Measurements from ENCODE around the gene GLCE. TPM values are rescaled to one million over a fixed set of nuclear protein-coding genes. Genes with fewer than 3 reads are reported as not detected.

The GLCE gene
- total and polyA plus RNA-seq, 10 donors: 2.8 to 13.3 (median 8.9) TPM

- Histone ChIP-seq H3K27me3 (replicated peaks in 1 of 7) (peaks cover 0 to 30% (median 0%) of the 10 kb centered on the region in 7 donors), H3K4me3 (no peak overlapping the region), H3K27ac (no peak overlapping the region), H3K9me3 (no peaks in the 10 kb centered on the region), H3K4me1 (peaks cover 0 to 15% (median 0%) of the 10 kb centered on the region in 6 donors), H3K36me3 (no peaks in the 10 kb centered on the region)
- no peak for DNase-seq
- intact Hi-C loops (cut with DNase I; ENCODE audit: low total_unique reads): no loop called here
- WGBS, 5 donors: 56 to 64% (median 59%) methylated on average over 6 of the region's 6 CpGs
- TF ChIP-seq CTCF (IDR thresholded peaks at IDR 0.05 in 8 of 11, conservative IDR thresholded peaks at IDR 0.05 in 3 of 11): no peak
- TF ChIP-seq POLR2AphosphoS5 (IDR thresholded peaks at IDR 0.05): no peak
- TF ChIP-seq POLR2A (IDR thresholded peaks at IDR 0.05): no peak
Observed at GRCh38 chr15:69314131-69314530, 153.7 kb downstream of the GLCE start.

- no peak for DNase-seq
- 86 to 100% (median 90%) methylated on average over 3 to 8 of the region's 8 CpGs for WGBS, 5 donors
- TF ChIP-seq POLR2AphosphoS5 (IDR thresholded peaks at IDR 0.05) (no peak), CTCF (IDR thresholded peaks at IDR 0.05 in 8 of 11, conservative IDR thresholded peaks at IDR 0.05 in 3 of 11) (no peak), POLR2A (IDR thresholded peaks at IDR 0.05) (no peak)
Observed at GRCh38 chr15:69314736-69315135, 154.3 kb downstream of the GLCE start.

DNA sequence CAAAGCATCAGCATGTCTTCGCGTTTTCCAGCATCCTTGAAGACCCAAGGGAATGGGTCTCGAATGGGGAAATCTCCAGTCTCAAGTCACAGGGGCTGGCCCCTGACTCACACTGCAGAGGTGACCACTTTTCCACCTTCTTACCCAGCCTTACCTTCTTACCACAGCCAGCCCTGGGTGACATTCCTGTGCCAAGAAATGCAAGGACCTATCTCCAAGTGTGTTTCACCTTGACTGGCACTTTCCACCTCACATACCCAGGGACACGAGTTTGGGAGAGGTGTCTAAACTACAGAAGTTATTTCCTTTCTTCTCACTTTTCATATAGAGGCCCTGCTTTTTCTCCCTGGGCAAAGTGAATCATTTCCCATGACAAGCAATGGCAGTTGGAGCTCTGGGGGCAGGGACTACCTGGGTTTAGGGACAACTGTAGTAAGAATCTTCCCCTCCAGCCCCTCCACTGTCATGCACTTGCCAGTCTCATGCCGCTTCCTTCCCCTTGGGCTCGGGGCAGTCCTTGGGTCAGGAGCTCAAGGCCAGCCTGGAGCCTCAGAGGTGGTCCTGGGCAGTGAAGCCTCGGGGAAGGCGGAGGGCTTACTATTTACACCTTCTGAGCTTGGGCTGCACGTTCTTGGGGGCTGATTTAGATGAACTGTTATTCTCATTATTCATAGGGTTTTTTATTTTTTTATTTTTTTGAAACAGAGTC is 155.1 kb downstream of the GLCE start:
- H3K27me3 ChIP-seq (replicated peaks in 1 of 7): peaks cover 0 to 36% (median 0%) of the 10 kb centered on the region in 7 donors
- peaks cover 0 to 15% (median 0%) of the 10 kb centered on the region in 6 donors for H3K4me1 ChIP-seq
- H3K27ac ChIP-seq: no peak overlapping the region
- intact Hi-C loops (cut with DNase I; ENCODE audit: low total_unique reads): no loop called here
- H3K4me3 ChIP-seq: no peak overlapping the region
- TF ChIP-seq POLR2A (IDR thresholded peaks at IDR 0.05): no peak
- TF ChIP-seq CTCF (IDR thresholded peaks at IDR 0.05 in 8 of 11, conservative IDR thresholded peaks at IDR 0.05 in 3 of 11): no peak
- no peak for TF ChIP-seq POLR2AphosphoS5 (IDR thresholded peaks at IDR 0.05)
- no peaks in the 10 kb centered on the region for H3K36me3 ChIP-seq
- no peak for DNase-seq
- WGBS, 5 donors: 72 to 82% (median 76%) methylated on average over 9 of the region's 9 CpGs
- H3K9me3 ChIP-seq: no peaks in the 10 kb centered on the region

More at GRCh38 chr15:69314736-69315135, 154.3 kb downstream of the GLCE start:
- Histone ChIP-seq H3K27me3 (replicated peaks in 1 of 7) (peaks cover 0 to 36% (median 0%) of the 10 kb centered on the region in 7 donors), H3K9me3 (no peaks in the 10 kb centered on the region), H3K4me3 (no peak overlapping the region), H3K4me1 (peaks cover 0 to 15% (median 0%) of the 10 kb centered on the region in 6 donors), H3K27ac (no peak overlapping the region), H3K36me3 (no peaks in the 10 kb centered on the region)
- intact Hi-C loops (cut with DNase I; ENCODE audit: low total_unique reads): no loop called here

DNA sequence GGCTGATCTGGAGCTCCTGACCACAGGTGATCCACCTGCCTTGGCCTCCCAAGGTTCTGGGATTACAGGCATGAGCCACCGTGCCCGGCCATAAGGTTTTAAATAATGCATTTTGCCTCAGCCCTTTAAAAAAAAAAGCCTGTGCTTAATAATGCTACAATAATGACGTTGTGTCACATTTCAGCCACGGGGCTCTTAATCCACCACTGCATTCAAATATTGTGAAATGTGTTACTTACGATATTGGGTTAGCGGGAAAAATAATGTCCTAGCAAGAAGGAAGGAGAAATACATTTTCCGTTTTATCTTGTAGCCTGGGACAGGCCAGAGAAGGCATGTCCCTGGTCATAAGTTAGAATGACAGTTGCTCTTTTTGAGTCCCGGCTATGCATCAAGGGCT is 155.9 kb downstream of the GLCE start:
- Histone ChIP-seq H3K9me3 (no peaks in the 10 kb centered on the region), H3K4me3 (no peak overlapping the region), H3K4me1 (peaks cover 0 to 15% (median 0%) of the 10 kb centered on the region in 6 donors), H3K27ac (no peak overlapping the region), H3K27me3 (replicated peaks in 1 of 7) (peaks cover 0 to 36% (median 0%) of the 10 kb centered on the region in 7 donors), H3K36me3 (no peaks in the 10 kb centered on the region)
- 60 to 88% (median 80%) methylated on average over 8 of the region's 8 CpGs for WGBS, 5 donors
- no peak for TF ChIP-seq CTCF (IDR thresholded peaks at IDR 0.05 in 8 of 11, conservative IDR thresholded peaks at IDR 0.05 in 3 of 11)
- TF ChIP-seq POLR2A (IDR thresholded peaks at IDR 0.05): no peak
- intact Hi-C loops (cut with DNase I; ENCODE audit: low total_unique reads): no loop called here
- DNase-seq: no peak
